Endothelial cell of umbilical vein (primary cell): ENCODE data around the gene API5. TPM values are rescaled to one million over a fixed set of nuclear protein-coding genes. Genes with fewer than 3 reads are reported as not detected.

Experiments used
- BruUV-seq: library from RNA; stranded (reverse); fragments of 400-500 nt; replicated peaks from 2 replicates; lab custom pipeline; 2021; lab: Mats Ljungman, UMichigan
- CTCF ChIA-PET: fragments of 300-600, 350-600 bp; sonication (Branson Sonifier 250); formaldehyde crosslinking; loops from one replicate; lab custom pipeline; 2021; ENCODE audit warnings: antibody characterized with exemption, inconsistent platforms; lab: Charles Lee
- POLR2A ChIA-PET: fragments of 300-600, 350-600 bp; sonication (Branson Sonifier 250); formaldehyde crosslinking; loops from one replicate; lab custom pipeline; 2021; ENCODE audit warnings: antibody characterized with exemption, inconsistent platforms; lab: Charles Lee
- DNase-seq: peaks from one replicate; pipeline ENCODE4 v3.0.0-alpha.2; 2011; ENCODE audit warnings: low read depth, low spot score
- FAIRE-seq: peaks from 2 replicates; lab custom pipeline; 2011; peaks lifted over from hg19 to GRCh38; lab: Jason Lieb, UNC
- H2AFZ ChIP-seq: 2 replicates; pipeline ENCODE4 v1.6.0; 2012; ENCODE audit warnings: low read depth, low read length, control low read depth, inconsistent platforms
- H3K27ac ChIP-seq: 2 replicates; pipeline ENCODE4 v1.5.1; 2011; ENCODE audit warnings: low read depth, mild to moderate bottlenecking, control low read depth, low read length, moderate library complexity; ENCODE audit not compliant: insufficient read depth
- H3K27me3 ChIP-seq, 2 experiments: 2 replicates each; pipeline versions ENCODE4 v1.6.0 to v1.6.1; 2011; ENCODE audit warnings: low read length in 2 of 2, mixed read lengths in 1 of 2; ENCODE audit not compliant: control insufficient read depth in 2 of 2, insufficient read depth in 2 of 2
- H3K36me3 ChIP-seq, 2 experiments: 2 replicates in 1 of 2; 3 replicates in 1 of 2; pipeline ENCODE4 v1.5.1; 2011; ENCODE audit warnings: low read length in 2 of 2, mild to moderate bottlenecking in 1 of 2, moderate library complexity in 1 of 2; ENCODE audit not compliant: control insufficient read depth in 2 of 2, insufficient read depth in 2 of 2; ENCODE audit errors: extremely low read depth in 1 of 2
- H3K4me1 ChIP-seq: 3 replicates; pipeline ENCODE4 v1.5.1; 2011; ENCODE audit warnings: mild to moderate bottlenecking, low read length; ENCODE audit not compliant: control insufficient read depth, insufficient read depth; ENCODE audit errors: extremely low read depth
- H3K4me2 ChIP-seq: 2 replicates; pipeline ENCODE4 v1.6.1; 2011; ENCODE audit warnings: low read length, control low read depth, mixed read lengths; ENCODE audit not compliant: insufficient read depth
- H3K4me3 ChIP-seq, 3 experiments: fragments of 200-600 bp in 1 of 3; sonication (generic), shearing (Covaris generic) in 1 of 3; replicated peaks in 1 of 3; 2 replicates each; pipeline ENCODE4 v1.5.1; 2011 to 2016; ENCODE audit warnings: control low read depth in 3 of 3, low read length in 3 of 3, mild to moderate bottlenecking in 2 of 3, inconsistent platforms in 1 of 3, low read depth in 1 of 3, moderate library complexity in 1 of 3; ENCODE audit not compliant: insufficient read depth in 1 of 3
- H3K79me2 ChIP-seq: 2 replicates; pipeline ENCODE4 v1.6.0; 2012; ENCODE audit warnings: low read length, inconsistent platforms; ENCODE audit not compliant: control insufficient read depth, insufficient read depth
- H3K9ac ChIP-seq: replicated peaks from 2 replicates; pipeline ENCODE3; 2011; ENCODE audit warnings: low read length, control low read depth; ENCODE audit not compliant: insufficient read depth; ENCODE audit errors: extremely low read depth
- H3K9me1 ChIP-seq: replicated peaks from 3 replicates; pipeline ENCODE4 v1.6.0; 2011; ENCODE audit warnings: mild to moderate bottlenecking, low read length; ENCODE audit not compliant: control insufficient read depth, insufficient read depth; ENCODE audit errors: extremely low read depth
- H3K9me3 ChIP-seq: replicated peaks from 2 replicates; pipeline ENCODE4 v1.5.1; 2012; ENCODE audit warnings: low read length, inconsistent platforms; ENCODE audit not compliant: control insufficient read depth, insufficient read depth
- H4K20me1 ChIP-seq: replicated peaks from 2 replicates; pipeline ENCODE3; 2011; ENCODE audit warnings: mild to moderate bottlenecking, low read length; ENCODE audit not compliant: control insufficient read depth, insufficient read depth; ENCODE audit errors: extremely low read depth
- CTCF ChIP-seq, 2 donors: IDR thresholded peaks; 1 replicate in 1 of 2; 2 replicates in 1 of 2; pipeline ENCODE4 v1.5.1; 2011; ENCODE audit warnings: low read length in 2 of 2, mild to moderate bottlenecking in 2 of 2, moderate library complexity in 2 of 2, control low read depth in 1 of 2, inconsistent platforms in 1 of 2, low read depth in 1 of 2; ENCODE audit not compliant: insufficient read depth in 1 of 2; ENCODE audit errors: extremely low read depth in 1 of 2
- EZH2 ChIP-seq: IDR thresholded peaks from 2 replicates; pipeline ENCODE4 v1.6.1; 2012; ENCODE audit warnings: borderline replicate concordance, low read depth, mild to moderate bottlenecking, moderate library complexity, low read length, inconsistent platforms; ENCODE audit not compliant: severe bottlenecking
- FOS ChIP-seq: IDR thresholded peaks from 2 replicates; pipeline ENCODE4 v1.6.1; 2011; ENCODE audit warnings: mild to moderate bottlenecking, low read length, moderate library complexity, borderline replicate concordance; ENCODE audit not compliant: insufficient read depth
- GATA2 ChIP-seq: IDR thresholded peaks from 2 replicates; pipeline ENCODE4 v1.7.0; 2011; ENCODE audit warnings: low read depth, mild to moderate bottlenecking, moderate library complexity, mixed read lengths, low read length; ENCODE audit not compliant: insufficient read length, insufficient read depth
- JUN ChIP-seq: IDR thresholded peaks from 2 replicates; pipeline ENCODE4 v1.6.1; 2011; ENCODE audit warnings: borderline replicate concordance, low read depth; ENCODE audit not compliant: insufficient read length, insufficient read depth
- MYC ChIP-seq: IDR thresholded peaks from one replicate; pipeline ENCODE4 v1.6.1; 2011; ENCODE audit warnings: mild to moderate bottlenecking, low read depth, low read length
- POLR2A ChIP-seq: IDR thresholded peaks from 2 replicates; pipeline ENCODE4 v1.6.1; 2012; ENCODE audit warnings: low read depth, mild to moderate bottlenecking, control low read depth, low read length
- POLR2AphosphoS5 ChIP-seq: IDR thresholded peaks from 2 replicates; pipeline ENCODE4 v1.6.1; 2012; ENCODE audit warnings: low read depth, mild to moderate bottlenecking, control low read depth, low read length, moderate library complexity; ENCODE audit not compliant: insufficient read depth
- dilution Hi-C: fragments of 300-500 bp; cut with MboI; formaldehyde crosslinking; loops from one replicate; pipeline ENCODE4 v1.15.0; 2019; ENCODE audit warnings: low sequenced_read_pairs; ENCODE audit not compliant: extremely low pct_ligation_motif_present
- intact Hi-C: fragments of 100-400 bp; cut with micrococcal nuclease; formaldehyde crosslinking; loops from one replicate; pipeline ENCODE4 v1.10.0; 2022
- polyA plus RNA-seq, 4 experiments: library from polyadenylated mRNA; depleted of rRNA in 3 of 4; stranded (reverse) in 3 of 4; unstranded in 1 of 4; fragments of >200 nt; gene quantifications; 2 replicates each; pipeline versions ENCODE4 v1.2.1 to v1.2.3, GENCODE V29; 2011 to 2012; ENCODE audit warnings: missing spikeins in 1 of 4
- total RNA-seq: library from RNA; stranded (reverse); gene quantifications from 2 replicates; pipeline ENCODE4 v1.2.3, GENCODE V29; 2021

The API5 gene
- total and polyA plus RNA-seq, 2 donors (not counting 3 experiments of a cell fraction or from before 2014, with no cell fraction given): 26.5 to 103 TPM

DNA sequence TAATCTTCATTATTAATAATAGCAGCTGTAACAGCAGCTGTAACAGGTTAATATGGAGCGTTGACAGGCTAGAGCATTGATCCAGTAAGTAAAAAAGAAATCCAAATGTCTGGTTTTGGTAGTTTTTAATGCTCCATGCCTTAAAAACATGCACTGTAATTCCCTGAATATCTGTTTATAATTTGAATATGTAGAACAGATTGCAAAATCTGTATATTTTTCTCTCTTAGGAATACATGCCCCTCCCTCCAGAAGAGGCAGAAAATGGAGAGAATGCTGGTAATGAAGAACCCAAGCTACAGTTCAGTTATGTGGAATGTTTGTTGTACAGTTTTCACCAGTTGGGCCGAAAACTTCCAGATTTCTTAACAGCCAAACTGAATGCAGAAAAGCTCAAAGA lies 16.7 kb downstream of the API5 start:
- Histone ChIP-seq H3K4me3 (no peak overlapping the region), H3K9me1 (no peaks in the 10 kb centered on the region), H3K27ac (peak overlapping the region; percentile 48), H3K9ac (no peak overlapping the region), H3K36me3 (peaks cover 18 to 22% of the 10 kb centered on the region in 2 experiments), H4K20me1 (no peaks in the 10 kb centered on the region), H2AFZ (no peak overlapping the region), H3K27me3 (no peaks in the 10 kb centered on the region), H3K4me2 (no peak overlapping the region), H3K79me2 (no peaks in the 10 kb centered on the region), H3K4me1 (peaks cover 10% of the 10 kb centered on the region), H3K9me3 (no peaks in the 10 kb centered on the region)
- FAIRE-seq (no peak), DNase-seq (no peak)
- TF ChIP-seq POLR2A: no peak
- TF ChIP-seq JUN: no peak
- no peak for TF ChIP-seq EZH2
- TF ChIP-seq FOS: no peak
- TF ChIP-seq MYC: no peak
- TF ChIP-seq POLR2AphosphoS5: no peak
- no peak for TF ChIP-seq CTCF (IDR thresholded peaks at IDR 0.05; ENCODE audit: extremely low read depth in 1 of 2, insufficient read depth in 1 of 2, low read depth in 1 of 2, low read length in 2 of 2)
- no peak for TF ChIP-seq GATA2
- dilution Hi-C loops: no loop called here
- BruUV-seq: no TSS peak
- ChIA-PET CTCF (interaction anchor here (0.8 to 2.0 kb wide), 3 partner anchors 12 to 91 kb away, joined by 3 to 11 read pairs (median 7); partner anchors contain the start of gene API5), POLR2A (no interaction called here)
- intact Hi-C loops: no loop called here
